ENCODE results near the gene S1PR4. TPM values are rescaled to one million over a fixed set of nuclear protein-coding genes. Genes with fewer than 3 reads are reported as not detected.
"Not testable (repeated sequence)": the region's sequence is repeated elsewhere in the genome, so short reads cannot be mapped to it uniquely, and the experiment has no call there.

Gene S1PR4
- total and polyA plus RNA-seq, 4 donors: 7.3 to 40.5 (median 16.8) TPM

DNA sequence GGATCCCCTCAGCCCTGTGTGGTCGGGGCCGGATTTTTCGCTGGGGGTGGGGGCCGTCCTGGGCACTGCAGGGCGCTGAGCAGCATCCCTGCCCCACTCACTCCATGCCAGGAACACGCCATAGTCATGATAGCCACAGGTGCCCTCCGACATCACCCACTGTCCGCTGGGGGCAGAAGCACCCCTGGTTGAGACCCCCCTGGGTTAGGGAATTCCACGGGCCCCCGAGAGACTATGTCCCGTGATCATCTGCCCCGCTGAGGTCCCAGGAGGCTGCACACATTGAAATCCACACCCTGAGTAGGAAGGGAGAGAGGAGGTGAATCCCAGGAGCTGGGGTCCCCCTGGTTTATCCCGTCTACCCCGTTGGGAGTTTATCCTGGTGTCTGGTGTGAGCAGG lies 23.3 kb downstream of the S1PR4 start:
- WGBS, 2 donors: 96% methylated on average over 14 of the region's 14 CpGs
- Histone ChIP-seq H3K9ac (ENCODE audit: insufficient read depth in 1 of 2, low read length in 2 of 2) (no peak overlapping the region), H3K9me3 (ENCODE audit: control insufficient read depth in 4 of 4, insufficient read depth in 3 of 4, low read length in 3 of 4) (no peaks in the 10 kb centered on the region), H3K36me3 (ENCODE audit: control insufficient read depth in 4 of 4, insufficient read depth in 4 of 4, low read length in 4 of 4) (peaks cover 0 to 55% (median under 1%) of the 10 kb centered on the region in 4 donors), H3K4me1 (ENCODE audit: control insufficient read depth in 5 of 5, insufficient read depth in 5 of 5, low read length in 5 of 5) (no peaks in the 10 kb centered on the region), H3K27me3 (ENCODE audit: control insufficient read depth in 3 of 3, insufficient read depth in 3 of 3, low read length in 2 of 3) (no peaks in the 10 kb centered on the region), H3K4me3 (no peak overlapping the region), H3K27ac (ENCODE audit: low read depth in 1 of 2, low read length in 1 of 2) (no peak overlapping the region)
- ATAC-seq (ENCODE audit: insufficient read depth, low FRiP score) (no peak), DNase-seq (no peak)
- TF ChIP-seq CTCF (IDR thresholded peaks at IDR 0.05; ENCODE audit: control extremely low read depth, extremely low read depth): no peak

DNA sequence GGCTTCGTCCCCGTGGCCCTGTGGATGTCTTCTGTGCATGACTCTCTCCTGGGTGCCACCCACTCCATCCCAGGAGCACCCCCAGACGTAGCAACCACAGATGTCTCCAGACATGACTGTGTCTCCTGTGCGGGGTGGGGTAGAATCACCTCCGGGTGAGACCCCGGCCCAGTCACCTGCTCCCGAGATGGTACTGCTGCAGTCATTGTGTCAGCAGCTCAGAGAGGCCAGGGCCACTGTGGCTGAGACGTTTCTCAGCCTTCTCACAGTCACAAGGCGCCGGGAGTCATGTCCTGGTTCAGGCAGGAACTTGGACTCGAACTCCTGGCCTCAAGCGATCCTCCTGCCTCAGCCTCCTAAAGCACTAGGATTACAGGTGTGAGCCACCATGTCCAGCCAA lies 23.8 kb downstream of the S1PR4 start:
- Histone ChIP-seq H3K4me1 (ENCODE audit: control insufficient read depth in 5 of 5, insufficient read depth in 5 of 5, low read length in 5 of 5) (no peaks in the 10 kb centered on the region), H3K27ac (ENCODE audit: low read depth in 1 of 2, low read length in 1 of 2) (no peak overlapping the region), H3K27me3 (ENCODE audit: control insufficient read depth in 3 of 3, insufficient read depth in 3 of 3, low read length in 2 of 3) (no peaks in the 10 kb centered on the region), H3K36me3 (ENCODE audit: control insufficient read depth in 4 of 4, insufficient read depth in 4 of 4, low read length in 4 of 4) (peaks cover 0 to 57% (median 2%) of the 10 kb centered on the region in 4 donors), H3K9ac (ENCODE audit: insufficient read depth in 1 of 2, low read length in 2 of 2) (no peak overlapping the region), H3K4me3 (no peak overlapping the region), H3K9me3 (ENCODE audit: control insufficient read depth in 4 of 4, insufficient read depth in 3 of 4, low read length in 3 of 4) (no peaks in the 10 kb centered on the region)
- no peak for TF ChIP-seq CTCF (IDR thresholded peaks at IDR 0.05; ENCODE audit: control extremely low read depth, extremely low read depth)
- ATAC-seq (ENCODE audit: insufficient read depth, low FRiP score) (no peak), DNase-seq (no peak)
- WGBS, 2 donors: 91% methylated on average over 12 of the region's 12 CpGs

DNA sequence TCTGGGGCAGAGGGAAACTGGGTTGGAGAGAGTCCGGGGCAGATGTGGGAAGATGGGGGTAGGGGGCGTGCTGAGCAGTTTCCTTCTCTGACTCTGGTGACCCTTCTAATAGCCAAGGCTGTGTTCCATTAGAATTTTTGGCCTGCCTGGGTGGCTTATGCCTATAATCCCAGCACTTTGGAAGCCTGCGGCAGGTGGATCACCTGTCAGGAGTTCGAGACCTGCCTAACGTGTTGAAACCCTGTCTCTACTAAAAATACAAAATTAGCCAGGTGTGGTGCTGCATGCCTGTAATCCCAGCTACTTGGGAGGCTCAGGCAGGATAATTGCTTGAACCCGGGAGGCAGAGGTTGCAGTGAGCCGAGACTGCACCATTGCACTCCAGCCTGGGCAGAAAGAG lies 24.3 kb downstream of the S1PR4 start:
- not testable (repeated sequence) for H3K9me3 ChIP-seq (ENCODE audit: control insufficient read depth in 4 of 4, insufficient read depth in 3 of 4, low read length in 3 of 4); H3K9ac ChIP-seq (ENCODE audit: insufficient read depth in 1 of 2, low read length in 2 of 2); DNase-seq; H3K4me3 ChIP-seq; H3K27ac ChIP-seq (ENCODE audit: low read depth in 1 of 2, low read length in 1 of 2); H3K4me1 ChIP-seq (ENCODE audit: control insufficient read depth in 5 of 5, insufficient read depth in 5 of 5, low read length in 5 of 5); ATAC-seq (ENCODE audit: insufficient read depth, low FRiP score); H3K27me3 ChIP-seq (ENCODE audit: control insufficient read depth in 3 of 3, insufficient read depth in 3 of 3, low read length in 2 of 3)
- peaks cover 0 to 60% (median 3%) of the 10 kb centered on the region in 4 donors for H3K36me3 ChIP-seq (ENCODE audit: control insufficient read depth in 4 of 4, insufficient read depth in 4 of 4, low read length in 4 of 4)
- 95 to 97% methylated on average over 7 of the region's 7 CpGs for WGBS, 2 donors

- DNase-seq: no peak
- Histone ChIP-seq H3K4me3 (no peak overlapping the region), H3K9me3 (ENCODE audit: control insufficient read depth in 4 of 4, insufficient read depth in 3 of 4, low read length in 3 of 4) (no peaks in the 10 kb centered on the region), H3K36me3 (ENCODE audit: control insufficient read depth in 4 of 4, insufficient read depth in 4 of 4, low read length in 4 of 4) (peaks cover 0 to 64% (median 3%) of the 10 kb centered on the region in 4 donors), H3K27ac (ENCODE audit: low read depth in 1 of 2, low read length in 1 of 2) (no peak overlapping the region), H3K9ac (ENCODE audit: insufficient read depth in 1 of 2, low read length in 2 of 2) (no peak overlapping the region), H3K27me3 (ENCODE audit: control insufficient read depth in 3 of 3, insufficient read depth in 3 of 3, low read length in 2 of 3) (no peaks in the 10 kb centered on the region), H3K4me1 (ENCODE audit: control insufficient read depth in 5 of 5, insufficient read depth in 5 of 5, low read length in 5 of 5) (no peaks in the 10 kb centered on the region)
- no peak for ATAC-seq (ENCODE audit: insufficient read depth, low FRiP score)
- 96% methylated on average over 41 to 43 of the region's 43 CpGs for WGBS, 2 donors
- no peak for TF ChIP-seq CTCF (IDR thresholded peaks at IDR 0.05; ENCODE audit: control extremely low read depth, extremely low read depth)
Measured at GRCh38 chr19:3203805-3204645, 25.5 kb downstream of the S1PR4 start.

Data from lung (tissue), 12 donors.